HEK293 (cell line): ENCODE data around the gene RANBP1.

Experiments used
- CTCF ChIA-PET: fragments of 350-600 bp; formaldehyde crosslinking; extraction: SDS; loops from one replicate; lab custom pipeline; 2021; ENCODE audit warnings: antibody characterized with exemption; lab: Yijun Ruan, JAX
- POLR2A ChIA-PET: fragments of 300-600 bp; formaldehyde crosslinking; extraction: SDS; loops from one replicate; lab custom pipeline; 2020; ENCODE audit warnings: antibody characterized with exemption, inconsistent platforms; lab: Yijun Ruan, JAX
- H3K27ac ChIP-seq: fragments of 200-500 bp; sonication (Bioruptor generic); 2 replicates; pipeline ENCODE4 v1.5.1; 2014; ENCODE audit warnings: low read depth, low read length, control low read depth, inconsistent platforms; ENCODE audit errors: extremely low read depth
- H3K36me3 ChIP-seq, 2 experiments: fragments of 200-500 bp in 1 of 2; sonication (Bioruptor generic) in 1 of 2; 1 replicate in 1 of 2; 2 replicates in 1 of 2; pipeline ENCODE4 v1.5.1; 2014 to 2017; ENCODE audit warnings: inconsistent platforms in 2 of 2, low read length in 2 of 2; ENCODE audit not compliant: control insufficient read depth in 2 of 2, insufficient read depth in 1 of 2
- H3K4me1 ChIP-seq: fragments of 200-500 bp; sonication (Bioruptor generic); 2 replicates; pipeline ENCODE4 v1.5.1; 2014; ENCODE audit warnings: mild to moderate bottlenecking, low read length, inconsistent platforms; ENCODE audit not compliant: control insufficient read depth, insufficient read depth
- H3K4me3 ChIP-seq: 2 replicates; pipeline ENCODE4 v1.5.1; 2011; ENCODE audit warnings: low read depth, mild to moderate bottlenecking, control low read depth, low read length, moderate library complexity
- H3K9me3 ChIP-seq: fragments of 200-500 bp; sonication (Bioruptor generic); 2 replicates; pipeline ENCODE4 v1.5.1; 2014; ENCODE audit warnings: low read depth, low read length, inconsistent platforms; ENCODE audit not compliant: control insufficient read depth, insufficient read depth
- GLIS1 ChIP-seq: fragments of 450-650 bp; formaldehyde crosslinking; IDR thresholded peaks from 2 replicates; pipeline ENCODE4 v1.5.1; 2016; ENCODE audit warnings: missing biosample characterization, missing genetic modification characterization
- GLIS2 ChIP-seq: fragments of 450-650 bp; formaldehyde crosslinking; IDR thresholded peaks from 2 replicates; pipeline ENCODE4 v1.5.1; 2016; ENCODE audit warnings: missing biosample characterization, missing genetic modification characterization
- KLF1 ChIP-seq: fragments of 450-650 bp; formaldehyde crosslinking; IDR thresholded peaks from 2 replicates; pipeline ENCODE4 v1.5.1; 2016; ENCODE audit warnings: missing biosample characterization, missing genetic modification characterization
- SP2 ChIP-seq: fragments of 450-650 bp; formaldehyde crosslinking; IDR thresholded peaks from 2 replicates; pipeline ENCODE4 v1.5.1; 2016; ENCODE audit warnings: missing biosample characterization, missing genetic modification characterization
- TCF7L2 ChIP-seq: IDR thresholded peaks from 2 replicates; pipeline ENCODE4 v1.6.1; 2011; ENCODE audit warnings: low read depth, mild to moderate bottlenecking, inconsistent platforms, low read length, moderate library complexity, borderline replicate concordance
- ZBTB1 ChIP-seq: fragments of 450-650 bp; formaldehyde crosslinking; IDR thresholded peaks from 2 replicates; pipeline ENCODE4 v1.5.1; 2016; ENCODE audit warnings: missing biosample characterization, missing genetic modification characterization
- ZBTB44 ChIP-seq: fragments of 450-650 bp; IDR thresholded peaks from 2 replicates; pipeline ENCODE4 v1.5.1; 2018; ENCODE audit warnings: missing biosample characterization, mild to moderate bottlenecking, missing genetic modification characterization
- ZBTB48 ChIP-seq: fragments of 450-650 bp; formaldehyde crosslinking; IDR thresholded peaks from 2 replicates; pipeline ENCODE4 v1.5.1; 2016; ENCODE audit warnings: missing biosample characterization, missing genetic modification characterization
- ZFP3 ChIP-seq: fragments of 450-650 bp; formaldehyde crosslinking; IDR thresholded peaks from 2 replicates; pipeline ENCODE4 v1.5.1; 2016; ENCODE audit warnings: low read depth, missing biosample characterization, missing genetic modification characterization
- ZFP41 ChIP-seq: fragments of 450-650 bp; formaldehyde crosslinking; IDR thresholded peaks from 2 replicates; pipeline ENCODE4 v1.5.1; 2016; ENCODE audit warnings: missing biosample characterization, missing genetic modification characterization, borderline replicate concordance
- ZNF133 ChIP-seq: fragments of 450-650 bp; formaldehyde crosslinking; IDR thresholded peaks from 2 replicates; pipeline ENCODE4 v1.5.1; 2016; ENCODE audit warnings: missing biosample characterization, missing genetic modification characterization
- ZNF202 ChIP-seq: fragments of 450-650 bp; formaldehyde crosslinking; IDR thresholded peaks from 2 replicates; pipeline ENCODE4 v1.5.1; 2016; ENCODE audit warnings: missing biosample characterization, missing genetic modification characterization, borderline replicate concordance
- ZNF214 ChIP-seq: fragments of 450-650 bp; formaldehyde crosslinking; IDR thresholded peaks from 2 replicates; pipeline ENCODE4 v1.5.1; 2017; ENCODE audit warnings: missing biosample characterization, mild to moderate bottlenecking, missing genetic modification characterization, borderline replicate concordance
- ZNF324 ChIP-seq: fragments of 450-650 bp; formaldehyde crosslinking; IDR thresholded peaks from 2 replicates; pipeline ENCODE4 v1.5.1; 2016; ENCODE audit warnings: missing biosample characterization, missing genetic modification characterization
- ZNF391 ChIP-seq: fragments of 450-650 bp; formaldehyde crosslinking; IDR thresholded peaks from 2 replicates; pipeline ENCODE4 v1.5.1; 2016; ENCODE audit warnings: low read depth, missing biosample characterization, missing genetic modification characterization, borderline replicate concordance
- ZNF426 ChIP-seq: fragments of 450-650 bp; formaldehyde crosslinking; IDR thresholded peaks from 2 replicates; pipeline ENCODE4 v1.5.1; 2017; ENCODE audit warnings: missing biosample characterization, missing genetic modification characterization, mild to moderate bottlenecking, inconsistent platforms, moderate library complexity
- ZNF623 ChIP-seq: fragments of 450-650 bp; formaldehyde crosslinking; IDR thresholded peaks from 2 replicates; pipeline ENCODE4 v1.5.1; 2016; ENCODE audit warnings: missing biosample characterization, missing genetic modification characterization
- ZNF624 ChIP-seq: fragments of 450-650 bp; formaldehyde crosslinking; IDR thresholded peaks from 2 replicates; pipeline ENCODE4 v1.5.1; 2017; ENCODE audit warnings: missing biosample characterization, missing genetic modification characterization
- ZNF777 ChIP-seq: fragments of 450-650 bp; formaldehyde crosslinking; IDR thresholded peaks from 2 replicates; pipeline ENCODE4 v1.5.1; 2017; ENCODE audit warnings: missing biosample characterization, missing genetic modification characterization, borderline replicate concordance
- ZSCAN30 ChIP-seq: fragments of 450-650 bp; IDR thresholded peaks from 2 replicates; pipeline ENCODE4 v1.5.1; 2018; ENCODE audit warnings: missing biosample characterization, mild to moderate bottlenecking, missing genetic modification characterization, moderate library complexity
- TF ChIP-seq, protein P1 (sequence below): fragments of 450-650 bp; formaldehyde crosslinking; IDR thresholded peaks from 2 replicates; pipeline ENCODE4 v1.5.1; 2016; ENCODE audit warnings: missing biosample characterization, missing genetic modification characterization, low read depth
- TF ChIP-seq, protein P2 (sequence below): fragments of 450-650 bp; formaldehyde crosslinking; IDR thresholded peaks from 2 replicates; pipeline ENCODE4 v1.5.1; 2016; ENCODE audit warnings: missing biosample characterization, missing genetic modification characterization

The RANBP1 gene

DNA sequence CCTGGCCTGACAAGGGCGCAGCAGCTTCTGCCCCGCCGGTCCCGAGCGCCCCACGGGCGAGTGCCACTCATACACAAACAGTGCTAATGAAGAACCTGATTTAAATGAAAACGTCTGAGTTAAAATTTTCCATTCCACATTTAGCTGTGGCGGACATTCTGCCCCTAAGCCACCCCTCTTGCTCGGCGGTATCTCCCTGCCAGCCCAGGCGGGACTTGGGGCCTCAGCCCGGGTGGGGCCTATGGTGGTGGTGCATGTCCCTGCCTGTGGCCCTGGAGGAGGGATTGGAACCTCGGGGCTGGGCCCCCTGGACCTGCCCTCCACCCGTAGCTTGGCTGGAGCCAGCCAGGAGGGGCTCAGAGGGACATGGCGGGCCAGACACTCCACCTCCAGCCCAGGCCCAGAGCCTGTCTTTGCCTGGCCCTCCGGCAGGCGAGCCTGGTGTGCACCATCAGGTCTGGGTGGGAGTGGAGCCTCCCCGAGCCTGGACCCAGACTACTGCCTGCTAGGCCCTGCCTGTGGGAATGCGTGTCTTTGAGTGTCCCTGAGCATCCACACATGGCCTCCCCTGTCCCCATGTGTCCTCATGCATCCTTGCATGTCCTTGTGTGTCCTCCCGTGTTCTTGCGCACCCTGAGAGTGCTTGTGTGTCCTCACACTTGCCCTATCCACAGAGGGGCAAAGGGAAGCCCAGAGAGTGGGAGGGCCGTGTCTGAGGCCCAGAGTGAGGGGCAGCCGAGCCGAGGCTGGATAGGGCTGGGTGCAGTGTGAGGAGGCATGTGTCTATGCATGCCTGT, 20.1 kb downstream of the RANBP1 start:
- CTCF ChIA-PET, result interaction anchor here (0.7 to 1.8 kb wide), 5 partner anchors 20 to 163 kb away, joined by 3 to 6 read pairs (median 3); no protein-coding TSS in a partner anchor
- no peak for TF ChIP-seq ZBTB1 (tag by site-specific recombination)
- TF ChIP-seq ZBTB48, result no peak
- TF ChIP-seq KLF1, result peak; percentile 80
- no peak for TF ChIP-seq ZFP41 (tag by site-specific recombination)
- TF ChIP-seq GLIS2, result peak; percentile 42; the same call in 1 of the 2 replicates
- peak; percentile 50 for TF ChIP-seq GLIS1 (tag by site-specific recombination)
- peak; percentile 36 for TF ChIP-seq SP2 (tag by site-specific recombination)
- Histone ChIP-seq H3K36me3 (peaks cover 0 to 41% of the 10 kb centered on the region in 2 experiments; a peak in 1 of 3 replicates), H3K9me3 (no peaks in the 10 kb centered on the region), H3K27ac (0 out of 2 replicates have a peak overlapping the region, but pooled peaks have one; percentile 16), H3K4me3 (no peak overlapping the region), H3K4me1 (peaks cover 5% of the 10 kb centered on the region)
- POLR2A ChIA-PET, result interaction anchor here (1.0 to 1.3 kb wide), 2 partner anchors 12 to 19 kb away, joined by 3 read pairs; no protein-coding TSS in a partner anchor

GRCh38 chr22:20136603-20136873, 20.6 kb downstream of the RANBP1 start:
- Histone ChIP-seq H3K4me3 (no peak overlapping the region), H3K9me3 (no peaks in the 10 kb centered on the region), H3K36me3 (peaks cover 0 to 46% of the 10 kb centered on the region in 2 experiments; a peak in 1 of 3 replicates)
- CTCF ChIA-PET, result interaction anchor here (1.0 to 1.8 kb wide), 3 partner anchors 19 to 103 kb away, joined by 3 to 6 read pairs (median 3); no protein-coding TSS in a partner anchor
- TF ChIP-seq ZNF214 (no peak), ZNF391 (no peak), ZNF133 (tag by site-specific recombination) (no peak), TCF7L2 (no peak), ZFP41 (tag by site-specific recombination) (no peak), ZBTB44 (tag by site-specific recombination) (no peak), ZNF426 (tag by site-specific recombination) (no peak), ZSCAN30 (no peak), ZNF202 (tag by site-specific recombination) (no peak), ZNF623 (tag by site-specific recombination) (no peak), ZNF777 (tag by site-specific recombination) (no peak), ZFP3 (no peak), ZNF324 (tag by site-specific recombination) (no peak), ZNF624 (tag by site-specific recombination) (no peak)
- TF ChIP-seq, protein P1, sequence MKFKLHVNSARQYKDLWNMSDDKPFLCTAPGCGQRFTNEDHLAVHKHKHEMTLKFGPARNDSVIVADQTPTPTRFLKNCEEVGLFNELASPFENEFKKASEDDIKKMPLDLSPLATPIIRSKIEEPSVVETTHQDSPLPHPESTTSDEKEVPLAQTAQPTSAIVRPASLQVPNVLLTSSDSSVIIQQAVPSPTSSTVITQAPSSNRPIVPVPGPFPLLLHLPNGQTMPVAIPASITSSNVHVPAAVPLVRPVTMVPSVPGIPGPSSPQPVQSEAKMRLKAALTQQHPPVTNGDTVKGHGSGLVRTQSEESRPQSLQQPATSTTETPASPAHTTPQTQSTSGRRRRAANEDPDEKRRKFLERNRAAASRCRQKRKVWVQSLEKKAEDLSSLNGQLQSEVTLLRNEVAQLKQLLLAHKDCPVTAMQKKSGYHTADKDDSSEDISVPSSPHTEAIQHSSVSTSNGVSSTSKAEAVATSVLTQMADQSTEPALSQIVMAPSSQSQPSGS (tag by site-specific recombination), result no peak
- TF ChIP-seq, protein P2, sequence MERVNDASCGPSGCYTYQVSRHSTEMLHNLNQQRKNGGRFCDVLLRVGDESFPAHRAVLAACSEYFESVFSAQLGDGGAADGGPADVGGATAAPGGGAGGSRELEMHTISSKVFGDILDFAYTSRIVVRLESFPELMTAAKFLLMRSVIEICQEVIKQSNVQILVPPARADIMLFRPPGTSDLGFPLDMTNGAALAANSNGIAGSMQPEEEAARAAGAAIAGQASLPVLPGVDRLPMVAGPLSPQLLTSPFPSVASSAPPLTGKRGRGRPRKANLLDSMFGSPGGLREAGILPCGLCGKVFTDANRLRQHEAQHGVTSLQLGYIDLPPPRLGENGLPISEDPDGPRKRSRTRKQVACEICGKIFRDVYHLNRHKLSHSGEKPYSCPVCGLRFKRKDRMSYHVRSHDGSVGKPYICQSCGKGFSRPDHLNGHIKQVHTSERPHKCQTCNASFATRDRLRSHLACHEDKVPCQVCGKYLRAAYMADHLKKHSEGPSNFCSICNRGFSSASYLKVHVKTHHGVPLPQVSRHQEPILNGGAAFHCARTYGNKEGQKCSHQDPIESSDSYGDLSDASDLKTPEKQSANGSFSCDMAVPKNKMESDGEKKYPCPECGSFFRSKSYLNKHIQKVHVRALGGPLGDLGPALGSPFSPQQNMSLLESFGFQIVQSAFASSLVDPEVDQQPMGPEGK (tag by site-specific recombination), result no peak
- TF ChIP-seq, all 188 proteins: peak for 0
- H3K4me1 ChIP-seq, result peaks cover 5% of the 10 kb centered on the region
- no peak overlapping the region for H3K27ac ChIP-seq
- POLR2A ChIA-PET, result interaction anchor here (1.0 to 1.3 kb wide), 2 partner anchors 11 to 19 kb away, joined by 3 read pairs; no protein-coding TSS in a partner anchor
